Spleen (tissue), 11 donors: ENCODE data around the gene MMD. TPM values are rescaled to one million over a fixed set of nuclear protein-coding genes. Genes with fewer than 3 reads are reported as not detected.
A peak's percentile ranks its signal among the peaks of the same experiment; 100 is the strongest.

ENCODE experiments used
- DNase-seq: peaks from one replicate; pipeline ENCODE4 v3.0.0-alpha.2; 2020
- H3K27ac ChIP-seq, 8 donors: fragments of 200-600 bp; sonication (generic) in 7 of 8; 1 replicate in 4 of 8; 2 replicates in 4 of 8; pipeline versions ENCODE4 v1.5.0 to v1.8.0; 2016 to 2021; ENCODE audit warnings: inconsistent platforms in 4 of 8, mild to moderate bottlenecking in 4 of 8, moderate library complexity in 1 of 8
- H3K27me3 ChIP-seq, 7 donors: fragments of 200-600 bp; sonication (generic) in 6 of 7; replicated peaks in 1 of 7; 1 replicate in 4 of 7; 2 replicates in 3 of 7; pipeline versions ENCODE4 v1.5.0 to v1.8.0; 2016 to 2021; ENCODE audit warnings: inconsistent platforms in 3 of 7, mild to moderate bottlenecking in 1 of 7
- H3K36me3 ChIP-seq, 6 donors: fragments of 200-600 bp; sonication (generic) in 5 of 6; 1 replicate in 4 of 6; 2 replicates in 2 of 6; pipeline versions ENCODE4 v1.5.0 to v1.8.0; 2016 to 2021; ENCODE audit warnings: inconsistent platforms in 2 of 6
- H3K4me1 ChIP-seq, 6 donors: fragments of 200-600 bp; sonication (generic) in 5 of 6; 1 replicate in 3 of 6; 2 replicates in 3 of 6; pipeline versions ENCODE4 v1.5.0 to v1.8.0; 2016 to 2021; ENCODE audit warnings: inconsistent platforms in 3 of 6
- H3K4me3 ChIP-seq, 8 donors: fragments of 200-600 bp; sonication (generic) in 7 of 8; 1 replicate in 4 of 8; 2 replicates in 4 of 8; pipeline versions ENCODE4 v1.5.0 to v1.8.0; 2016 to 2021; ENCODE audit warnings: inconsistent platforms in 4 of 8, mild to moderate bottlenecking in 4 of 8, moderate library complexity in 2 of 8
- H3K9me3 ChIP-seq, 8 donors: fragments of 200-600 bp; sonication (generic) in 7 of 8; 1 replicate in 4 of 8; 2 replicates in 4 of 8; pipeline versions ENCODE4 v1.5.0 to v1.8.0; 2016 to 2021; ENCODE audit warnings: inconsistent platforms in 4 of 8
- POLR2A ChIP-seq, 3 donors: fragments of 450-650 bp; IDR thresholded peaks; one replicate each; pipeline ENCODE4 v1.5.1; 2017; ENCODE audit warnings: antibody characterized with exemption in 3 of 3, mild to moderate bottlenecking in 1 of 3
- POLR2AphosphoS5 ChIP-seq, 3 donors: sonication (generic); formaldehyde crosslinking; IDR thresholded peaks; one replicate each; pipeline ENCODE4 v1.5.1; 2017; ENCODE audit warnings: antibody characterized with exemption in 3 of 3
- WGBS, 5 donors: extraction: QIAGEN DNeasy Blood & Tissue Kit in 3 of 5; methylation state at CpG; one replicate each; pipeline versions ENCODE4 v1.1.5 to v1.1.7; 2013 to 2018; 5-methylcytosine and 5-hydroxymethylcytosine counted together
- intact Hi-C: fragments of 100-400 bp; cut with DNase I; formaldehyde crosslinking; loops from one replicate; pipeline ENCODE4 v1.15.0; 2023; ENCODE audit warnings: low total_unique reads
- polyA plus RNA-seq, 3 donors: library from polyadenylated mRNA; stranded (reverse); fragments of 200-250 nt; gene quantifications; one replicate each; pipeline ENCODE4 v1.2.1, GENCODE V29; 2013
- total RNA-seq, 7 donors: library from RNA; depleted of rRNA in 3 of 7; stranded (reverse); fragments of >200 nt in 3 of 7; fragmentation: NEBNext Ultra II Directional in 4 of 7; extraction: Animal tissue kit (Norgen Biotek cat#: 25700) in 4 of 7; gene quantifications; one replicate each; pipeline versions ENCODE4 v1.1.0 to v1.2.1, GENCODE V29; 2016 to 2021
- TF ChIP-seq, protein P1 (sequence below), 11 experiments: fragments of 200-600 bp in 7 of 11; fragments of 450-650 bp in 4 of 11; sonication (generic) in 4 of 11; IDR thresholded peaks in 8 of 11; conservative IDR thresholded peaks in 3 of 11; 1 replicate in 7 of 11; 2 replicates in 4 of 11; pipeline versions ENCODE4 v1.4.0 to v1.8.0; 2016 to 2021; ENCODE audit warnings: antibody characterized with exemption in 11 of 11, inconsistent platforms in 4 of 11, mild to moderate bottlenecking in 1 of 11
- donor health status: healthy with polysubstance abuse.
- donor health status: DM: no; HTN: no; CAD: no; lungs with moderate emphysema.
- donor health status: DM: no; HTN: no; CAD: no.
- donor health status: Bipolar disorder and iron deficiency.
- donor health status: healthy.
- donor health status: DM: no; HTN: no; CAD: no.
- donor health status: DM: yes; HTN: yes; CAD: no.

The MMD gene
- total and polyA plus RNA-seq, 10 donors = 18.6 to 47.9 (median 37.4) TPM

DNA sequence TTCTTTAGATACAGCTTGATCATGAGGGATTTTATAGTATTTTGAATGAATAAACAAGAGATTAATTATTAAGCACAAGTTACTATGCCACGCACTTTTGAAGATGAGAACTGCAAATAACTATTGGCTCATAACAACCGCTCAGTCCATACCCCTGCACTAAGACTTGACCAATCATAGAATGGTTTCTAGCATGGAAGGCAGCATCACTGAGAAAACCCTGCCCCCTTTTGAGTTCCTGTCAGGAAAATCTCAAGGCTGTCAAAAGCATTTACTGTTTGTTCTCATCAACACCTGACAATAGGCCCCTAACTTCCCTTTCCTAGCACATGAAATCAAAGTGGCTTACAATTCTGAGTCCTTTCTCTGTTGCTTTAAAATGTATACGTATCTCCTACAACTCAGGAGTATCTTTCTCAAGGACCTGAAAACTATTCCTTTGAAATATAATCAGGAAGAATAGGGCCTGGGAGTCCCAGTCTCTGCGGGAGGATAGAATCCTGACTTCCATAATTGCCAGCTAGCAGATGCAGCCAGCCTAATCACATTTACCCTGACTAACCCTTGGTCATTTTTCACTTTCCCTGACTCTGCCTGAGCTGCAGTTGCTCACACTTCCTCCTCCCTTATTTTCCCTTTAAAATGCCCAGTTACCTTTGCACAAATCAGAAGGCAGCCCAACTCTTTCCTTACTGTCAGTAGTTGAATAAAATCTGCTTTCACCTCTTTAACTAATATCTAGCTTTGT lies 9.1 kb upstream of the MMD start:
- DNase-seq = no peak
- intact Hi-C loops = no loop called here
- 62 to 77% (median 72%) methylated on average over 4 of the region's 4 CpGs for WGBS, 5 donors
- no peaks in the 10 kb centered on the region for H3K36me3 ChIP-seq
- H3K27me3 ChIP-seq = no peaks in the 10 kb centered on the region
- no peak overlapping the region for H3K4me3 ChIP-seq
- H3K4me1 ChIP-seq = peaks cover 0 to 13% (median 7%) of the 10 kb centered on the region in 6 donors
- H3K9me3 ChIP-seq = no peaks in the 10 kb centered on the region
- peak overlapping the region in 5 of 8 donors; percentile 2 to 52 (median 35) for H3K27ac ChIP-seq
- no peak for TF ChIP-seq POLR2A (IDR thresholded peaks at IDR 0.05)
- TF ChIP-seq, protein P1, sequence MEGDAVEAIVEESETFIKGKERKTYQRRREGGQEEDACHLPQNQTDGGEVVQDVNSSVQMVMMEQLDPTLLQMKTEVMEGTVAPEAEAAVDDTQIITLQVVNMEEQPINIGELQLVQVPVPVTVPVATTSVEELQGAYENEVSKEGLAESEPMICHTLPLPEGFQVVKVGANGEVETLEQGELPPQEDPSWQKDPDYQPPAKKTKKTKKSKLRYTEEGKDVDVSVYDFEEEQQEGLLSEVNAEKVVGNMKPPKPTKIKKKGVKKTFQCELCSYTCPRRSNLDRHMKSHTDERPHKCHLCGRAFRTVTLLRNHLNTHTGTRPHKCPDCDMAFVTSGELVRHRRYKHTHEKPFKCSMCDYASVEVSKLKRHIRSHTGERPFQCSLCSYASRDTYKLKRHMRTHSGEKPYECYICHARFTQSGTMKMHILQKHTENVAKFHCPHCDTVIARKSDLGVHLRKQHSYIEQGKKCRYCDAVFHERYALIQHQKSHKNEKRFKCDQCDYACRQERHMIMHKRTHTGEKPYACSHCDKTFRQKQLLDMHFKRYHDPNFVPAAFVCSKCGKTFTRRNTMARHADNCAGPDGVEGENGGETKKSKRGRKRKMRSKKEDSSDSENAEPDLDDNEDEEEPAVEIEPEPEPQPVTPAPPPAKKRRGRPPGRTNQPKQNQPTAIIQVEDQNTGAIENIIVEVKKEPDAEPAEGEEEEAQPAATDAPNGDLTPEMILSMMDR (IDR thresholded peaks at IDR 0.05 in 8 of 11, conservative IDR thresholded peaks at IDR 0.05 in 3 of 11) = no peak
- TF ChIP-seq POLR2AphosphoS5 (IDR thresholded peaks at IDR 0.05) = no peak

- Histone ChIP-seq H3K27ac (no peak overlapping the region), H3K4me1 (peaks cover 0 to 16% (median 8%) of the 10 kb centered on the region in 6 donors), H3K4me3 (no peak overlapping the region), H3K9me3 (no peaks in the 10 kb centered on the region), H3K27me3 (peaks cover 0 to 18% (median 0%) of the 10 kb centered on the region in 7 donors), H3K36me3 (no peaks in the 10 kb centered on the region)
- TF ChIP-seq POLR2AphosphoS5 (IDR thresholded peaks at IDR 0.05) = no peak
- no peak for TF ChIP-seq POLR2A (IDR thresholded peaks at IDR 0.05)
- TF ChIP-seq, protein P1 (IDR thresholded peaks at IDR 0.05 in 8 of 11, conservative IDR thresholded peaks at IDR 0.05 in 3 of 11) = no peak
- intact Hi-C loops = no loop called here
- WGBS, 5 donors = 83 to 93% (median 88%) methylated on average over 2 of the region's 2 CpGs
- no peak for DNase-seq
Measured at GRCh38 chr17:55427587-55427882, 5.9 kb upstream of the MMD start.

GRCh38 chr17:55426851-55427586 lies 5.4 kb upstream of the MMD start:
- H3K4me1 ChIP-seq = peaks cover 0 to 21% (median 12%) of the 10 kb centered on the region in 6 donors
- 44 to 63% (median 57%) methylated on average over 2 of the region's 2 CpGs for WGBS, 5 donors
- H3K27ac ChIP-seq = no peak overlapping the region
- H3K9me3 ChIP-seq = no peaks in the 10 kb centered on the region
- H3K4me3 ChIP-seq = no peak overlapping the region
- intact Hi-C loops = no loop called here
- no peaks in the 10 kb centered on the region for H3K36me3 ChIP-seq
- no peak for TF ChIP-seq POLR2AphosphoS5 (IDR thresholded peaks at IDR 0.05)
- TF ChIP-seq POLR2A (IDR thresholded peaks at IDR 0.05) = no peak
- TF ChIP-seq, protein P1 (IDR thresholded peaks at IDR 0.05 in 8 of 11, conservative IDR thresholded peaks at IDR 0.05 in 3 of 11) = no peak
- H3K27me3 ChIP-seq = peaks cover 0 to 18% (median 0%) of the 10 kb centered on the region in 7 donors
- no peak for DNase-seq

DNA sequence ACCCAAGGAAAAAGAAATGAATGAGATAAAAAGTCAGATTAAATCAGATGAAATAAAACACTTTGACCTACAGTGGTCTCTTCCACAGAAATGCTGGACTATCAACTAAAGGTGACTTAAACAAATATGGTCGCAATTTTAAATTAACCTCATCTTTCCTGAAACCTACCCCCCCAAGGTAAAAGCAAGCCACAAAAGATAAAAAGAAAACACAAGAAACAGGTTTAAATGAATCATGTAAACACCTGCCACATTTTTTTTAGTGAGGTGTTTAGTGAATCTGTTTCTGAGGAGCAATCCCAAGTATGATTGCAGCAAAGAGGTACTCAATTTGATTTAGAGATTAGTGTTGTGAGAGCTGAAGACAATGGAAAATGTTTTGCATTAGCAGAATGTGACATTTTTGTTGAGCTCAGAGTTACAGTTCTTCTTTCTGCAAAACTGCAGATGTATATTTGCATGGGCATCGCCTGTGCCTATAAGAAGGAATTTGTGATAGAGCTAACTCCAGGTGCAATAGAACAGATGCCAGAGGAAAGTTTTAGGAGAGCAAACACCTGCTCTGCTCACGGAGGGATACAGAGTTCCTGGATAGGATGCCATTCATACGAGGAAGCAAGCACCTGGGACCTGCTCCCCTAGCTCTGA lies 3.4 kb upstream of the MMD start:
- intact Hi-C loops = no loop called here
- DNase-seq = no peak
- no peaks in the 10 kb centered on the region for H3K9me3 ChIP-seq
- peaks cover 0 to 18% (median 0%) of the 10 kb centered on the region in 7 donors for H3K27me3 ChIP-seq
- H3K4me1 ChIP-seq = peaks cover 0 to 28% (median 17%) of the 10 kb centered on the region in 6 donors
- H3K27ac ChIP-seq = no peak overlapping the region
- 55 to 71% (median 63%) methylated on average over 4 of the region's 4 CpGs for WGBS, 5 donors
- TF ChIP-seq, protein P1 (IDR thresholded peaks at IDR 0.05 in 8 of 11, conservative IDR thresholded peaks at IDR 0.05 in 3 of 11) = no peak
- TF ChIP-seq POLR2A (IDR thresholded peaks at IDR 0.05) = no peak
- no peak for TF ChIP-seq POLR2AphosphoS5 (IDR thresholded peaks at IDR 0.05)
- H3K4me3 ChIP-seq = no peak overlapping the region
- H3K36me3 ChIP-seq = no peaks in the 10 kb centered on the region
